Type B pancreatic cell (in vitro differentiated cells): ENCODE results near the gene IGFL2. TPM values are rescaled to one million over a fixed set of nuclear protein-coding genes. Genes with fewer than 3 reads are reported as not detected.
"Not testable (repeated sequence)": the region's sequence is repeated elsewhere in the genome, so short reads cannot be mapped to it uniquely, and the experiment has no call there.

ENCODE experiments used
- DNase-seq: peaks from one replicate; pipeline ENCODE4 v3.0.0; 2021; ENCODE audit warnings: mixed read lengths; ENCODE audit not compliant: unreplicated experiment; ENCODE audit errors: extremely low spot score
- H3K27ac Mint-ChIP-seq: 2 replicates; pipeline ENCODE4 v1.8.0; 2021; ENCODE audit warnings: mild to moderate bottlenecking, mixed read lengths
- H3K27me3 Mint-ChIP-seq: 2 replicates; pipeline ENCODE4 v1.8.0; 2021; ENCODE audit warnings: mixed read lengths
- H3K36me3 Mint-ChIP-seq: 2 replicates; pipeline ENCODE4 v1.8.0; 2021; ENCODE audit warnings: mixed read lengths
- H3K4me1 Mint-ChIP-seq: one replicate; pipeline ENCODE4 v1.8.0; 2021; ENCODE audit warnings: mixed read lengths; ENCODE audit not compliant: unreplicated experiment
- H3K4me3 Mint-ChIP-seq: 2 replicates; pipeline ENCODE4 v1.8.0; 2021; ENCODE audit warnings: mild to moderate bottlenecking, mixed read lengths
- H3K9me3 Mint-ChIP-seq: 2 replicates; pipeline ENCODE4 v1.8.0; 2021; ENCODE audit warnings: mixed read lengths
- total RNA-seq: library from RNA; stranded (reverse); gene quantifications from 2 replicates; pipeline ENCODE4 v1.2.1, GENCODE V29; 2021; ENCODE audit warnings: low replicate concordance
- TF ChIP-seq, protein P1 (sequence below): fragments of 200-600 bp; sonication (generic); conservative IDR thresholded peaks from 2 replicates; pipeline ENCODE4 v1.5.0; 2021; ENCODE audit warnings: antibody characterized with exemption, mild to moderate bottlenecking

The IGFL2 gene
- total RNA-seq, 1 donor from 2014 or later, result 104 TPM

DNA sequence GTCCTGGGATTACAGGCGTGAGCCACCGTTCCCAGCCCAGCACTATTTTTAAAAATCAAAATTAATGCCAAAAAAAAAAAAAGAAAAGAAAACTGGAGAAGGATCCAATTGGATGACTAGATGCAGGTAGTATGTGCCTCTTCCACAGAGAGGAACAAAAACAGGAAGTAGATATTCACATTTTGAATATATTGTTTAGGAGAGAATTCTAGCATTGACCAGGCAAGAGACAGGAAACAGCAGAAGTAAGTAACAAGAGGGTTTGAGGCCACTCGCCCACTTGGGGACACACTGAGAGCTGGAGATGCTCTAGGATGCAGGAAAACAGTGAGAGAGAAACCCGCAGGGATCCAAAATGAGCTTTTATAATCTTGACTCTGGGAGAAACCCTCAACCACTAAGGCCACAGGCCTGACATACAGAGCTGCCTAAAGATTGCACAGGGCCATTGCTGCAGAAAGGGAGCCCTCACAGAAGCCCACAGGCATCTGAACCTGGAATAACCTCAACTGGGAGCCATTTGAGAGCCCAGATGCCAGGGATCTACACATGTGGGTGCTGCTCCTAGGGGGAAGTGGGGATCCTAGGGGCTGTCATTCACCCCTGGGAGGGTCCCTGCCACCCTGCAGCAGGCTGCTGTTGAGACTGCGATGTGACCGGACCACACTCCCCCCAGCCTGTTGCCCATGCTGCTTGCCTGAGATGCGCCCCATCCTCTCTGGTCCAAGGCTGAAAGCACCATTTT, 28.2 kb downstream of the IGFL2 start:
- H3K36me3 Mint-ChIP-seq, result no peaks in the 10 kb centered on the region
- no peak for DNase-seq
- peak overlapping the region; percentile 50 for H3K27ac Mint-ChIP-seq
- TF ChIP-seq, protein P1, sequence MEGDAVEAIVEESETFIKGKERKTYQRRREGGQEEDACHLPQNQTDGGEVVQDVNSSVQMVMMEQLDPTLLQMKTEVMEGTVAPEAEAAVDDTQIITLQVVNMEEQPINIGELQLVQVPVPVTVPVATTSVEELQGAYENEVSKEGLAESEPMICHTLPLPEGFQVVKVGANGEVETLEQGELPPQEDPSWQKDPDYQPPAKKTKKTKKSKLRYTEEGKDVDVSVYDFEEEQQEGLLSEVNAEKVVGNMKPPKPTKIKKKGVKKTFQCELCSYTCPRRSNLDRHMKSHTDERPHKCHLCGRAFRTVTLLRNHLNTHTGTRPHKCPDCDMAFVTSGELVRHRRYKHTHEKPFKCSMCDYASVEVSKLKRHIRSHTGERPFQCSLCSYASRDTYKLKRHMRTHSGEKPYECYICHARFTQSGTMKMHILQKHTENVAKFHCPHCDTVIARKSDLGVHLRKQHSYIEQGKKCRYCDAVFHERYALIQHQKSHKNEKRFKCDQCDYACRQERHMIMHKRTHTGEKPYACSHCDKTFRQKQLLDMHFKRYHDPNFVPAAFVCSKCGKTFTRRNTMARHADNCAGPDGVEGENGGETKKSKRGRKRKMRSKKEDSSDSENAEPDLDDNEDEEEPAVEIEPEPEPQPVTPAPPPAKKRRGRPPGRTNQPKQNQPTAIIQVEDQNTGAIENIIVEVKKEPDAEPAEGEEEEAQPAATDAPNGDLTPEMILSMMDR, result no peak
- no peaks in the 10 kb centered on the region for H3K27me3 Mint-ChIP-seq
- peaks cover 6% of the 10 kb centered on the region for H3K4me1 Mint-ChIP-seq
- no peaks in the 10 kb centered on the region for H3K9me3 Mint-ChIP-seq
- H3K4me3 Mint-ChIP-seq, result no peak overlapping the region

GRCh38 chr19:46179076-46179759, 31.2 kb downstream of the IGFL2 start:
- peak overlapping the region; percentile 49 for H3K4me3 Mint-ChIP-seq
- DNase-seq, result no peak
- TF ChIP-seq, protein P1, result no peak
- H3K27me3 Mint-ChIP-seq, result no peaks in the 10 kb centered on the region
- H3K36me3 Mint-ChIP-seq, result no peaks in the 10 kb centered on the region
- H3K4me1 Mint-ChIP-seq, result peaks cover 10% of the 10 kb centered on the region
- H3K9me3 Mint-ChIP-seq, result no peaks in the 10 kb centered on the region
- peak overlapping the region; percentile 61 for H3K27ac Mint-ChIP-seq

DNA sequence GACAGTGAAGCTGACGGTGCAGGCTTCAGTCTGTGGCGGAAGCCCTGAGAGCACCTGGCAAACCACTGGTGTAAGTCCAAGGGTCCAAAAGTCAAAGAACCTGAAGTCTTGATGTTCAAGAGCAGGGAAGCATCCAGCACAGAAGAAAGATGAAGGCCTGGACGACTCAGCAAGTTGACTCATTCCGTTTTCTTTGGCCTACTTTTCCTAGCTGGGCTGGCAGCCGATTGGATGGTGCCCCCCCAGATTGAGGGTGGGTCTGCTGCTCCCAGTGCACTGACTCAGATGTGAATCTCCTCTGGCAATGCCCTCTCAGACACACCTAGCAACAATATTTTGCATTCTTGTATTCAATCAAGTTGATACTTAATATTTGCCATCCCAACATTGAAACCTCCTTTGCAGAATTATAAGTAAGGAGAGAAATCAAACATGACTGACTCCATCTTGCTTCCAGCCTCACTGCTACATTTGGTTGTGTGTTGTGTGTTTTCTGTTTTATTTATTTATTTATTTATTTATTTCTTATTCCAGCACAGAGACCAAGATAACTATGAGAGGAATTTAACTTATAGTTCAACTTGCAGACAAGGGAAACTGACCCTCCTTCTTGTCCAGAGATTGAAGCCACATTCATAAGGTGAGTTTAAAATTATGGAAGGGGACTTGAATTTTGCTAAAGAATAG, 32.8 kb downstream of the IGFL2 start:
- Mint-ChIP-seq H3K27ac (peak overlapping the region; percentile 95), H3K4me1 (peaks cover 10% of the 10 kb centered on the region), H3K36me3 (no peaks in the 10 kb centered on the region), H3K4me3 (no peak overlapping the region), H3K27me3 (no peaks in the 10 kb centered on the region), H3K9me3 (no peaks in the 10 kb centered on the region)
- DNase-seq, result no peak
- TF ChIP-seq, protein P1, result no peak

DNA sequence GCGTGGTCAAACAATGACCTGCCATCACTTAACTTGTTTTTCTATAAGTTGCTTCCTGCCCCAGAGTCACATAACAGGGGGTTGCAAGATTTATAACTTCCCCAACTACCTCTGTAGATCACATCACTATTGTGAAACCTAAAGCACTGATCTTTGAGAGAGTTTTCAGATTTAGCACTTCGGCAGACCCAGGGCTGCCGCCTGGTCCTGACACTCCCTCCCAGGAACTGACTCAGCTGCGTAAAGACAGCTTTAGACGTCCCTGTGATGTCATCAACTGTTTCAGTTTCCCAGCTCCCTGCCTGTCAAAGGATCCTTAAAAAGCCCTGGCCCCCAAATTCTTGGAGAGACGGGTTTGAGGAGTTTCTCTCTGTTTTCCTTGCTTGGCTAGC, 33.3 kb downstream of the IGFL2 start:
- Mint-ChIP-seq H3K4me3 (peak overlapping the region; percentile 43), H3K9me3 (no peaks in the 10 kb centered on the region), H3K27me3 (no peaks in the 10 kb centered on the region), H3K27ac (peak overlapping the region; percentile 95), H3K36me3 (no peaks in the 10 kb centered on the region), H3K4me1 (peaks cover 10% of the 10 kb centered on the region)
- TF ChIP-seq, protein P1, result no peak
- no peak for DNase-seq

- Mint-ChIP-seq H3K4me3 (no peak overlapping the region), H3K4me1 (peaks cover 10% of the 10 kb centered on the region), H3K9me3 (no peaks in the 10 kb centered on the region), H3K27me3 (no peaks in the 10 kb centered on the region), H3K27ac (peak overlapping the region; percentile 71), H3K36me3 (no peaks in the 10 kb centered on the region)
- DNase-seq, result no peak
- TF ChIP-seq, protein P1, result no peak
Observed at GRCh38 chr19:46182476-46182875, 34.4 kb downstream of the IGFL2 start.

GRCh38 chr19:46184775-46185710, 37.0 kb downstream of the IGFL2 start:
- H3K27me3 Mint-ChIP-seq, DNase-seq, H3K4me1 Mint-ChIP-seq, H3K36me3 Mint-ChIP-seq, H3K9me3 Mint-ChIP-seq: not testable (repeated sequence)
- Mint-ChIP-seq H3K4me3 (peak overlapping the region; percentile 27), H3K27ac (peak overlapping the region; percentile 46)
